ENCODE results near the gene ARFRP1.

DNA sequence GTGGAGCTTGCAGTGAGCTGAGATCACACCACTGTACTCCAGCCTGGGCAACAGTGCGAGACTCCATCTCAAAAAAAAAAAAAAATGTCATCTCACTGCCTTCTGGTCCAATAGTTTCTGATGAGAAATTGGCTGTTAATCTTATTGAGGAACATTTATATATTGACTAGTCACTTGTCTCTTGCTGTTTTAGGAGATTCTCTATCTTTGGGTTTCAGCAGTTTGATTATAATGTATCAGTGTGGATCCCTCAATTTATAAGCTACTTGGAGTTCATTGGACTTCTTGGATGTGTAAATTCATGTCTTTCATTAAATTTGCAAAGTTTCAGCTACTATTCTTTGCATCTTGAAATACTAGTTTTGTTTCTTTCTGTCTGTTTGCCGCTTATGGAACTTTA lies 11.2 kb upstream of the ARFRP1 start:
- no peak for TF ChIP-seq CBX5 (CRISPR knock-in tag; IDR thresholded peaks at IDR 0.05; ENCODE audit: borderline replicate concordance)
- no peak for TF ChIP-seq ZNF549 (CRISPR knock-in tag; IDR thresholded peaks at IDR 0.05)
- no peak for TF ChIP-seq RORA (CRISPR knock-in tag; IDR thresholded peaks at IDR 0.05)
- no peak for TF ChIP-seq EP300 (IDR thresholded peaks at IDR 0.05; ENCODE audit: low read depth in 2 of 2, low read length in 2 of 2)
- TF ChIP-seq EP300 (CRISPR knock-in tag; IDR thresholded peaks at IDR 0.05; ENCODE audit: borderline replicate concordance), result no peak
- TF ChIP-seq, protein P1, sequence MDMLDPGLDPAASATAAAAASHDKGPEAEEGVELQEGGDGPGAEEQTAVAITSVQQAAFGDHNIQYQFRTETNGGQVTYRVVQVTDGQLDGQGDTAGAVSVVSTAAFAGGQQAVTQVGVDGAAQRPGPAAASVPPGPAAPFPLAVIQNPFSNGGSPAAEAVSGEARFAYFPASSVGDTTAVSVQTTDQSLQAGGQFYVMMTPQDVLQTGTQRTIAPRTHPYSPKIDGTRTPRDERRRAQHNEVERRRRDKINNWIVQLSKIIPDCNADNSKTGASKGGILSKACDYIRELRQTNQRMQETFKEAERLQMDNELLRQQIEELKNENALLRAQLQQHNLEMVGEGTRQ (IDR thresholded peaks at IDR 0.05; ENCODE audit: low read depth, low read length), result no peak
- TF ChIP-seq, protein P1 (CRISPR knock-in tag; IDR thresholded peaks at IDR 0.05; ENCODE audit: borderline replicate concordance), result no peak
- no peak for TF ChIP-seq POLR2AphosphoS5 (IDR thresholded peaks at IDR 0.05; ENCODE audit: low read depth, low read length)
- TF ChIP-seq, protein P2, sequence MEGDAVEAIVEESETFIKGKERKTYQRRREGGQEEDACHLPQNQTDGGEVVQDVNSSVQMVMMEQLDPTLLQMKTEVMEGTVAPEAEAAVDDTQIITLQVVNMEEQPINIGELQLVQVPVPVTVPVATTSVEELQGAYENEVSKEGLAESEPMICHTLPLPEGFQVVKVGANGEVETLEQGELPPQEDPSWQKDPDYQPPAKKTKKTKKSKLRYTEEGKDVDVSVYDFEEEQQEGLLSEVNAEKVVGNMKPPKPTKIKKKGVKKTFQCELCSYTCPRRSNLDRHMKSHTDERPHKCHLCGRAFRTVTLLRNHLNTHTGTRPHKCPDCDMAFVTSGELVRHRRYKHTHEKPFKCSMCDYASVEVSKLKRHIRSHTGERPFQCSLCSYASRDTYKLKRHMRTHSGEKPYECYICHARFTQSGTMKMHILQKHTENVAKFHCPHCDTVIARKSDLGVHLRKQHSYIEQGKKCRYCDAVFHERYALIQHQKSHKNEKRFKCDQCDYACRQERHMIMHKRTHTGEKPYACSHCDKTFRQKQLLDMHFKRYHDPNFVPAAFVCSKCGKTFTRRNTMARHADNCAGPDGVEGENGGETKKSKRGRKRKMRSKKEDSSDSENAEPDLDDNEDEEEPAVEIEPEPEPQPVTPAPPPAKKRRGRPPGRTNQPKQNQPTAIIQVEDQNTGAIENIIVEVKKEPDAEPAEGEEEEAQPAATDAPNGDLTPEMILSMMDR (CRISPR knock-in tag; IDR thresholded peaks at IDR 0.05), result no peak
